ENCODE results near the gene STOML3.

The STOML3 gene

DNA sequence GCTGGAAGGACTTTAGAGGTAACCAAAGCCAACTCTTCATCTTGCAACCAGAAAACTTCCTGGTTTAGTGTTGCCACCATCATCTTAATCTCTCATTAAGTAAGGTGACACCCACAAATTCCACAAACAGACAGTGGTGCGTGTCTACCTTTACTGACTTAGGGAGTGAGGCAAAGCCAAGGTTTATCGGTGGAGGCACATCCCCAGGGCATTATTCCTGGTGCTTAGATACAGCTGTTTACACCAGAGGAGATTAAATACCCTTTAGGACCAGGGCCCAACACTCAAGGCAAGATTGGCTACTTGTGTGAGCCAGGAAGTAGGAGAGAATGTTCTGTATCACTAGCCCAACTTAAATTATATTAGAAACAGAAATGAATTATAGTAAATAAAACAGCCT is 9.5 kb downstream of the STOML3 start:
- DNase-seq (ENCODE audit: low spot score), result no peak

- DNase-seq (ENCODE audit: low spot score), result no peak
Observed at GRCh38 chr13:38980750-38981078, 9.9 kb downstream of the STOML3 start.

- no peak for DNase-seq (ENCODE audit: low spot score)
Observed at GRCh38 chr13:38979891-38980749, 10.5 kb downstream of the STOML3 start.

DNA sequence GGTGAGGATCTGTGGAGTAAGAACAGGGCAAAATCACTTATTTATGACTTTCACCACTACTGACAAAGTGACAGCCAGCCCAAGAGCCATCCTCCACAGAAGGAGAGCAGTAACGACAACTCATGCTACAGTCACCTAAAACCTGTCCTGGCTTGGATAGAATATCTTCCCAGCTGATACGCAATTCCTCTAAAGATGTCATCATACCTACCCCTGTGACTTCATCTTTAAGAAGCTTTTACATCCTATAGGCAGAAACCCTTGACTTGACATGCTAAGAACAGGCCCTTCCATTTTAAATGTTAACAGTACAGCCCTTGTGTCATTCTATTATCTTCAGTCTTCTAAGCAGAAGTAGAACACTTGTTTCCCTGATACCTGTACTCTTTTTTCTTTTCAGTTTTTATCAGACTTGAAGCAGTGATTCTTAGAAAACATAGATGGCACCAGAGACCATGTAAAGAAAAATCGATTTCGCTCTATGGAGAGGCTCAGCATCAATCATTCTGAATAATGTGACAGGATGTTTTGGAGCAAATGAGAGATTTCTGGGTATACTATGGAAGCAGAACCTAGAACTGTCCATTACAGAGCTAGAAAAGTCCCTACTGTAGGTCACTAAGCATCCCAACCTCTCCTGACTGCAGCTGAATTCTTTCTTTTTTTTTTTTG is 20.1 kb downstream of the STOML3 start:
- no peak for DNase-seq (ENCODE audit: low spot score)

DNA sequence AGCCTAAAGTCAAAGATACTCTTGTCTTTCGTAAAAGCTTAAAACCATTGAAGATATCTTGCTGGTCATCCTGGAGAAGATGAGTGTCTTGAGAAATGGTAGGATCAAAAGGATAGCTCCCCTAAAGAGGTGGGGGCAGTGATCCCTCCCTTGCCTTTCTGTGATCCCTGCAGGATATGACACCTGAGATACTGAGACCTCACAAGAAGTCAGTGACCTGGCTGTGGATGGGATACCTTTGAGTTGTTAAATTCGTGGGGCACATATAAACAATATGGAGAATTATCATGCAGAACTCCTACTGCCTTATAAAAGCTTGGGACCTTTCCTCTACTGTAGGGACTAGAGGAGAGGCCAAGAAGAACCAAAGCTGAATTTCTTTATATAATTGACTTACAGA is 21.4 kb downstream of the STOML3 start:
- DNase-seq (ENCODE audit: low spot score), result no peak

DNA sequence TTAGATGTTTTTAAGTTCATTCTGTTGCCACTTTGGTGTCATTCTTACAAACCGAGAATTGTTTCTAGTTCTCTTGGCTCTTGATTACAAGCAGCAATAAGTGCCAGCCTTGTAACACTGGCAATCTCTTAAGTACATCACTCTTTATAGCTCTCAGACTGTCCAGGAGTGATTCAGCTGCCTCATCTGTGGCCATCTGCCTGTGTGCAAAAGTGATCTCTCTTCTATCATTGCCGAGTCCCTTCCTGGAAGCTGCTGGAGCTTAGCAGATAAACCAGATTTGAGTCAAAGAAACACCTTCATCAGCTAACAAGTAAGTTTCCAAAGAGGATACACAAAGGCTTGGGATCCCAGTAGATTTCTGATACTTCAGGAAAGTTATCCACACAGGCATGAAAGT is 23.2 kb downstream of the STOML3 start:
- no peak for DNase-seq (ENCODE audit: low spot score)

DNA sequence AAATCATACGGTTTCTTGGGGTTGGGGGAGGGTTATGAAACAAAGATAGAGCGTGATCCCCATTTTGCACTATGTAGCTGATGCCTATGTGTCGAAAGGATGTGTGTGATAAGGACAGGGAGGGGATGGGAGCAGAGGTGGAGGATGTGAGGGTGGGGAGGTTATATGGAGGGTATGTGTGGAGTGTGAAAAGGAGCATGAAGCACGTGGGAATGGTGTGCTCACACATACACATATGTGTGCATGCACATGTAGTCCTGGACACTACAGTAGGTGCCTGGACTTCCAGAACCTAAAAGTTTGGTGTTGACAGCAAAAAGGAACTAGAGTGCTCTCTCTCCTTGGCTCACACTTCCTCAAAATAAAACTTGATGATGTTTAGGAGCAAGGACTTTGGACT is 25.4 kb downstream of the STOML3 start:
- DNase-seq (ENCODE audit: low spot score), result no peak

- DNase-seq (ENCODE audit: low spot score), result no peak
Observed at GRCh38 chr13:38960175-38960574, 30.5 kb downstream of the STOML3 start.

- no peak for DNase-seq (ENCODE audit: low spot score)
Observed at GRCh38 chr13:38957794-38958592, 32.6 kb downstream of the STOML3 start.

DNA sequence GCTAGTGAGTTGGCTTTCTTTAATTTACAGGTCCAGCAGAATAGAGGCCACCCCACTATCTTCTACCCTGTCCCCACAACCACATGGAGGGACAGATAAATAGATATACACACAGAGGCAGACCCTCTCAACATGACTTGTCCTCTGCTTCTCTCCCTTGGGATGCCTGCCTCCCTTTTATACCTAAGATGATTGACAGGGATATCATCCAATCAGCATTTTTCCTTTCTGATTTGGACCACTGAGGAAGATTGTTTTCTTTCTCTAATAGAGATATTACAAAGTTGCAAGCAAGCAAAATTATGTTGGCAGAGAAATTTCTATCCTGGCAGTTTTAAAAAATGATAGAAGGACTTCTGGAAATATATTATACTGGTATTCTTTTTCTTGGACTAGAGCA is 35.8 kb downstream of the STOML3 start:
- DNase-seq (ENCODE audit: low spot score), result no peak

- no peak for DNase-seq (ENCODE audit: low spot score)
Observed at GRCh38 chr13:38954291-38954690, 36.3 kb downstream of the STOML3 start.

DNA sequence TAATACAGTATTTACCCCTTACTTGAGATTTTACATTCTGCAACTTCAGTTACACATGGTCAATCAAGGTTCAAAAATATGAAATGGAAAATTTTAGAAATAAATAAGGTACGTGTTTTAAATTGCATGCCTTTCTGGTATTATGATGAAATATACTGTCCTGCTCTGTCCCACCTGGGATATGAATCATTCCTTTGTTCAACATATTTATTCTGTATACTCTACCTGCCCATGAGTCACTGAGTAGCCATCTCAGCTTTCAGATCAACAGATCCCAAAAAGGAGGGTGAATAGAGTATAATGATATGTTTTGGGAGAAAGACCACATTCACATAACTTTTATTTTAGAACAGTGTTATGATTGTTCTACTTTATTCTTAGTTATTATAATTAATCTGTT is 37.8 kb downstream of the STOML3 start:
- no peak for DNase-seq (ENCODE audit: low spot score)

DNA sequence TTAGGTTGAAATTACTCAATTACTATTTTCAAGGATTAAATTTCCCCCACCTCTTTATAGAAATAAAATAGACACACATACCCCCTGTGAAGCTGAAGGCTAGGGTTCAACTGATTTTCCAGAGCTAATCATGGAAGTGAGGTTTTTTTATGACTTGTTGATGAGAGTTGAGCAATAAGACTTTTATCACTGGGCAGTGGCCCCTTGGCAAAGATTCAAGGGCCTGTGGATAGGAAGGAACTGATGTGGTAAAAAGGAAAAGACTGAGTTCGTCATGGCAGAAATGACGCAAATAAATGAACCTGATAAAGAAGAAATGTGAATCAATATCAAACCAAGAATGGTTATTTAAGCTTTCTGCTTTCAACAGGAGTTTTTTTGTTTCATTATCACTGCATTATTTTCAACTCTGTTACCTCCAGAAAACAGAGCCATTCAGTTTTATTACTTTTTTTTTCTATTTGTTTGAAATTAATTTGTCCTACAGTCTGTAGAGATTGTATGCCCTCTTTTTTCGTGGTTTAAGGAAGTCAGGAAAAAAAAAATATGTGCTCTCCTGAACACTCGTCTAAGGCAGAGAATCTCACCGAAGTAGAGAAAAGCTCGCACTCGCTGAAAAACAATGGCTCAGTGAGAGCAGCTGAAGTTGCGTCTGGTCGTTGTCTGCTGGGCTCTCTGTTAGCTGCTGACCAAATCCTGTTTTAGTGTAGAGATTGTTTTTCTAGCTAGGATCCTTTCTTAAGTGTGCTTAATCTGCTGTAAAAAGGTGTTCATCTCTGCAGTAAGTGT is 38.9 kb downstream of the STOML3 start:
- no peak for DNase-seq (ENCODE audit: low spot score)

GRCh38 chr13:38950987-38951386 is 39.6 kb downstream of the STOML3 start:
- DNase-seq (ENCODE audit: low spot score), result no peak

DNA sequence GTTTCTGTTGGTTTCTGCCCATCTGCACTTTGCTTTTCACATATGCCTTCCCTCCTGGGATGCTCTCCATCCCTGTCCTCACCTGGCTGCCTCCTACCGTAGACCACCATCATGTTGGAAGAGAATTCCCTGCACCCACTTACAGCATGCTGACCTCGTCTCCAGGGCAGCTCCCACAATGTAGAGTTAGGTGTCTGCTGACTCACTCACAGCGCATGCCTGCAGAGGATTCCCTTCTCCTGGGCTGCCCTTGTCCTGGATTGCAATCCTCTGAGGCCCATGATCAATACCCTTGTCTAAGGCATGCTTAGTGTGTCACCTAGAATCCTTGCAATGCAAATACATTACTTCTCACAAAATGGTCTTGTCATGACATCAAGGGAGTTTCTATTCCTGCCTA is 43.6 kb downstream of the STOML3 start:
- no peak for DNase-seq (ENCODE audit: low spot score)

GRCh38 chr13:38944219-38944618 is 46.4 kb downstream of the STOML3 start:
- no peak for DNase-seq (ENCODE audit: low spot score)

- no peak for DNase-seq (ENCODE audit: low spot score)
Observed at GRCh38 chr13:38943231-38943630, 47.4 kb downstream of the STOML3 start.

DNA sequence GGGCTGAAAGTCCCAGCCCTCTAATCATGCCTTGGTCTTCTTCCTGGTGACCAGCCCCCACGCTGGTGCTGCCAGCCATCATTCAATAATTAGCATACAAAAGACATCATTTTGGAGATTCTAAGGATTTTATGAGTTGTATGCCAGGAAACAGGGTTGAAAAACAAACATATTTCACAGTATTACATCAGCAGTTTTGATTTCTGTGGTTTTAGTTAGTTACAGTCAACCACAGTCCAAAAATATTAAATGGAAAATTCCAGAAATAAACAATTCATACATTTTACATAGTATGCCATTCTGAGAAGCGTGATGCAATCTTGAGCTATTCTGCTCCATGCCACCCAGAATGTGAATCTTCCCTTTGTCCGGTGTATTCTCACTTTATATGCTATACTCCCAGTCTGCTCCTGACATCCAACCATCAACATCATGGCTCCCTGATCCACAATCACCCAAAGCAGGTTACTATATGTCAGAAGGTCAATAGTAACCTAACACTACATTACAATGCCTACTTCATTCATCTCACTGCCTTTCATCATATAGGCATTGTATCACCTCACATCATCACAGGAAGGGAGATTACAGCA is 49.2 kb downstream of the STOML3 start:
- no peak for DNase-seq (ENCODE audit: low spot score)

DNA sequence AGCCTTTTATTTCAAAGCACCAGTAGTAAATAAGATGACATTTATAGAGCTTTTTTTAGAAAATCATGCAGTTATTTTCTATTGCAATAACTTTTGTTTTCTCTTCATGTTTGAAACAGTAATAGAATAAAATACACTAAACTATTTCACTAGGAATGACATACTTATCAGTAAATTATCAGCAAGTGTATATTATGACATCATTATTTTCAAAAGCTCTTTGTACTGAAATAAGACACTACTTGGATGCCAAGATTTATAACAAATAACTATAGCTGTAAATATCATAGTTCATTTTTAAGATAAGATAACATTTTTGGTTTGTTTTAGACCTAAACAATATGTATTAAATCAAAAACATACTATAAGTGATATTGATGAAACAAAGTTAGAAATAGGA is 56.8 kb downstream of the STOML3 start:
- DNase-seq (ENCODE audit: low spot score), result no peak

- no peak for DNase-seq (ENCODE audit: low spot score)
Observed at GRCh38 chr13:38922170-38922569, 68.5 kb downstream of the STOML3 start.

DNA sequence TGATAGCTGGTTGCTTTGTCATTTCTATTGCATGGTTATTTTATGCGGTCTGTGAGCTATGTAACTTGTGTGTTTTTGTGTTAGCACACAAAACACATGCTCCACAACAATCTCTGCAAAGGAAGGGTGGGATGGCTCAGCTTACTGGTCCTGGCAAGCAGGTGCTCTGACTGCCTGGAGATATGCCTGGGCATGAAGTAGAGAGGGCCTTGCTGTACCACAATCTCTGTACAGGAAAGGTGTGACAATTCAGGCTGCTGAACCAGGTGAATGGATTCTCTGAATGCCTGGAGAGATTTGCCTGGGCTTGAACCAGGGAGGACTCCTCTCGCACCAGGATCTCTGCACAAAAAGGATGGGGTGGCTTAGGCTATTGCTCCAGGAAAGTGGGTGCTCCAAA is 69.5 kb downstream of the STOML3 start:
- no peak for DNase-seq (ENCODE audit: low spot score)
